BLaER1 (cell line): ENCODE measurements around the gene EPB41L3.
"Not testable (repeated sequence)": the region's sequence is repeated elsewhere in the genome, so short reads cannot be mapped to it uniquely, and the experiment has no call there.

Experiments used
- H3K27ac ChIP-seq: shearing (Covaris generic); formaldehyde crosslinking; 2 replicates; pipeline ENCODE4 v1.8.1; 2022
- H3K27me3 ChIP-seq: shearing (Covaris generic); formaldehyde crosslinking; 2 replicates; pipeline ENCODE4 v1.8.1; 2022
- H3K36me3 ChIP-seq: shearing (Covaris generic); formaldehyde crosslinking; 2 replicates; pipeline ENCODE4 v1.8.1; 2022
- H3K4me1 ChIP-seq: shearing (Covaris generic); formaldehyde crosslinking; 2 replicates; pipeline ENCODE4 v1.8.1; 2022
- H3K4me2 ChIP-seq: shearing (Covaris generic); formaldehyde crosslinking; 2 replicates; pipeline ENCODE4 v1.8.1; 2022
- H3K4me3 ChIP-seq: shearing (Covaris generic); formaldehyde crosslinking; 2 replicates; pipeline ENCODE4 v1.8.1; 2022
- H3K9ac ChIP-seq: shearing (Covaris generic); formaldehyde crosslinking; 2 replicates; pipeline ENCODE4 v1.8.1; 2022
- H3K9me3 ChIP-seq: shearing (Covaris generic); formaldehyde crosslinking; 2 replicates; pipeline ENCODE4 v1.8.1; 2022
- H4K20me1 ChIP-seq: shearing (Covaris generic); formaldehyde crosslinking; 2 replicates; pipeline ENCODE4 v1.8.1; 2022
- Cebpa-rat ChIP-seq: shearing (Covaris generic); IDR thresholded peaks from 2 replicates; pipeline ENCODE4 v1.8.1; 2022

The EPB41L3 gene

DNA sequence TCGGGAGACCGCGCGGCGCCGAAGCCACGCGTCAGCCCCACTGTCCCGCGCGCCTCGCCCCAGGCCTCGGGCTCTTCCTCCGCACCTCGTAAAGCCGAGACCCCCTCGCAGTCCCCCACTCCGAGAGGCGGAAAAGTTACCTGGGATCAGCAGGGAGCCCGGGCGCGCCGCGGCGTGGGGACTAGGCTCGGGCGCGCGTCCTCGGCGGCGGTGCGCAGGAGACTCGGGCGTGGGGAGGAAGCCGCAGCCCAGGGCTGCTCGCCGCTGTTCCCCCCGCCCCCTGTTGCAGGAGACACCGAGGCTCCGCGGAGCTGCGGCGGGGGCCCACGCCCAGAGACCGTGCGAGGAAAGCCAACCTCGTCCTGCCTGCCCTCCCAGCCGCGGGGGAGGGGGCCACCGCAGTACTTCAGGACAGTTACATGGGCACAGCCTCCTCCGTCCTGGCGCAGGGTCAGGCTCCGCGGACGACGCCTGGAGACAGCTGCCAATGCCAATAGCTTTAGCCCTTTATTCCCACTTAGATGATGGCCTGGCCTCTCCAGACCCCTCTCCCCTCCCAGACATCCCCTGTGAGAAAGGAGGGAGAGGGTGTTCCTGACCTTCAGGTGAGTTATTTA, at the start of gene EPB41L3:
Gene EPB41L3, minus strand, starts transcription at position 225 of the 617 bp plus-strand sequence. CDS start 54,814 bp downstream, outside the sequence.
- TF ChIP-seq Cebpa-rat: no peak
- H3K4me1 ChIP-seq: no peaks in the 10 kb centered on the region
- H3K27ac ChIP-seq: no peak within 1 kb of the TSS
- peaks cover 17% of the 10 kb centered on the region for H3K9me3 ChIP-seq
- no peaks in the 10 kb centered on the region for H3K27me3 ChIP-seq
- H3K9ac ChIP-seq: no peak within 1 kb of the TSS
- no peaks in the 10 kb centered on the region for H4K20me1 ChIP-seq
- no peak within 1 kb of the TSS for H3K4me3 ChIP-seq
- no peaks in the 10 kb centered on the region for H3K36me3 ChIP-seq
- H3K4me2 ChIP-seq: no peak within 1 kb of the TSS

DNA sequence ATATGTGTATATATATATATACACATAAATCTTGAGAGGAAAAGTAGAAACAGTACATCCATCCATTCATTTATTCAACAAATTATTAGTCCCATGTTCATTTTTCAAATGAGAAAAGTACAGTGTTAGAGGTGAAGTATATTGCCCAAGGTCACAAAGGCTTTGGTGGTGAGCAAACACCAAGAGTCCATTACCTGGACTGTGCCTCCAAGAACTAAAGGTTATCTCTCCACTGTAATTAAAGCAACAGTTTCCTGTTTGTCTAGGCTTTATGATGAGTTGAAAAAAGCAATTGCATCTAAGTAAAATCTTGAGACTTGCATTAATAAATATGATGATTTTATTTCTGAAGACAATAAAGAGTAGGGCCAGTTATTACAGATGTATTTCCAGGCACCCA, 44.7 kb upstream of the EPB41L3 start:
- Histone ChIP-seq H3K4me3 (no peak overlapping the region), H3K27ac (no peak overlapping the region), H3K27me3 (no peaks in the 10 kb centered on the region), H4K20me1 (no peaks in the 10 kb centered on the region), H3K36me3 (no peaks in the 10 kb centered on the region), H3K4me2 (no peak overlapping the region), H3K9ac (no peak overlapping the region), H3K9me3 (peaks cover 15% of the 10 kb centered on the region; the same call in 1 of the 2 replicates), H3K4me1 (no peaks in the 10 kb centered on the region)
- no peak for TF ChIP-seq Cebpa-rat

DNA sequence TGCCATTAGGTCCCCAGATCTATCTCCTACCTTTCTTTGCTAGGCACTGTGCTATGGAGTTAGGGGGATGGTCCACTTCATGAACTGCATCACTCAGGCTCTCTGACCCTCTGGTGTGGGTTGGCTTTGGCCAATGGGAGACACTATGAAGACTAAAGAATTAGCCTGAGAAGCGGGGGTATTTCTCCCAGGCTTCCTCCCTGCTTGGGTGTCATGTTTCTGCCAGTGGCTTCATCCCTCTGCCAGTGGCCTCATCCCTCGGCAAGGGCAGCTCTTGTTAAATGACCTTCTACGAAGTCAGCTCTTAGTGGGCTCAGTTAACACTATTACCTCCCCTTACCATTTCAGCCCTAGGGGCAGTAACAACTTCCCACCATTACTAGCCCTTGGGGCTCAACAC, 41.9 kb upstream of the EPB41L3 start:
- no peak for TF ChIP-seq Cebpa-rat
- Histone ChIP-seq H3K4me1 (no peaks in the 10 kb centered on the region), H3K4me3 (no peak overlapping the region), H3K9ac (no peak overlapping the region), H3K36me3 (no peaks in the 10 kb centered on the region), H4K20me1 (no peaks in the 10 kb centered on the region), H3K9me3 (no peaks in the 10 kb centered on the region), H3K27me3 (no peaks in the 10 kb centered on the region), H3K4me2 (no peak overlapping the region), H3K27ac (no peak overlapping the region)

DNA sequence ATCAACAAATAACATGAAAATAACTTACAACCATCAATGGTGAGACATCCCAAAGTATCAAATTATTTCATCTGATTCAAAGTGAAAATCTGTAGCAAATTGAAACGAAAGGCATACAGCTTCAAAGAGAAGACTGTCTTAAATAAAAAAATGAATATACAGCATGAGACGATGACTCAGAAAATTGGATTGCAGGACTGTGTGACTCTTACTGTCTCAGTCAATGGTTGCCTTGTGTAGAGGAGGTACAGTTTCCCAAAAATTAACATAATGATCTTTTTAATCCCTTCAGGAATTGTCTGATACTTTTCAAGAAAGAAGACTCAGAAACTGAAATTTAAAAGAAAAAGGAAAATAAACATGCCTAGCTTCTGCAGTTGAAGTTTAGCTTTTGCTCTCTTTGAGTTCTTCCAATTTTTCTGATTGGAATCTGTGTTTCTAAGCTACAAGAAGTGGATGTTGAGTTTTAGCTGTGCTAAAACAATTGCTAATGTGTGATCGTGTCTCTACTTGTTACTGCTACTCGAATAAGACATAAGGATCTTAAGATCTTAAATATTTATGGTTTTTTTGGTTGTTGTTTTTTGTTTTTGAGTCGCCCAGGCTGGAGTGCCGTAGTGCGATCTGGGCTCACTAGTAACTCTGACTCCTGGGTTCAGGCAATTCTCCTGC, 41.1 kb upstream of the EPB41L3 start:
- Histone ChIP-seq H3K36me3 (no peaks in the 10 kb centered on the region), H4K20me1 (no peaks in the 10 kb centered on the region), H3K9me3 (no peaks in the 10 kb centered on the region), H3K9ac (no peak overlapping the region), H3K4me1 (no peaks in the 10 kb centered on the region), H3K27me3 (no peaks in the 10 kb centered on the region), H3K4me3 (no peak overlapping the region), H3K4me2 (no peak overlapping the region), H3K27ac (no peak overlapping the region)
- TF ChIP-seq Cebpa-rat: no peak

DNA sequence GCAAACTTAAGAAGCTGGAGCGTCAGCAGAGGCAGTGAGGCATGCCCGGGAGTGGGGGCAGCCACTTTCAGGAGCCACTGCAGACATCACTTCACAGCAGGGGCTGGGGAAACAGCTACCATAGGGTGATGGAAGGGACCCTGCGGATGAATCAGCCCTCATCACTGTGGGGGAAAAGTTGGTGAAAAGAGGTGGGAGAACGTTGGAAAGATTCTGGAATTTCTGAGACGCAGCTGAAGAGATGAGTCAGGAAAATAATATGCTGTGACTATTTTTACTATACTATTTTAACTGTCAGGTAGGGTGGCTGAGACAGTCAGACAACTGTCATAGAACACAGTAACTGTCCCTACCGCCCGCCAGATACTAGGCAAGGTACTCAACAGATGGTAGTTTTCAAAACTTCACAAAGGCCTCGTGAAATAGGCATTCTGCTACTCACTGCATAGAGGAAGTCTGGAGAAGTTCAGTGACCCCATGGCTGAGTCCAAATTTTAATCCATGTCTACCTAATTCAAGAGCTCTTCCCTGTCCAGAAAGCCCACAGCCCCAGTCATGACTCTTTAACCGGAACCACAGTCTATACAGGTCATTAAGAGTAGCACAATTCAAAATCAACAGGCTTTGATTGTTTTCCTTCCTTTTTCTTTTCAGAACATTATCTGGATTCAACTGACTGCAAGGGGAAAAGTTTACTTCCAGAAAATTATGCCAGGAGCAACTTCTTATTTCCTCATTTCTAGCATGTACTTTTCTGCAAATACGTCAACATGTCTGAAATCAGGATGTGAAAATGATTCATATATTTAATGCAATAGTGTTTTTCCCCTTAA, 39.3 kb upstream of the EPB41L3 start:
- Histone ChIP-seq H3K4me3 (no peak overlapping the region), H3K9ac (no peak overlapping the region), H3K27ac (no peak overlapping the region), H3K27me3 (no peaks in the 10 kb centered on the region), H4K20me1 (no peaks in the 10 kb centered on the region), H3K4me1 (no peaks in the 10 kb centered on the region), H3K36me3 (no peaks in the 10 kb centered on the region), H3K4me2 (no peak overlapping the region), H3K9me3 (no peaks in the 10 kb centered on the region)
- TF ChIP-seq Cebpa-rat: no peak

DNA sequence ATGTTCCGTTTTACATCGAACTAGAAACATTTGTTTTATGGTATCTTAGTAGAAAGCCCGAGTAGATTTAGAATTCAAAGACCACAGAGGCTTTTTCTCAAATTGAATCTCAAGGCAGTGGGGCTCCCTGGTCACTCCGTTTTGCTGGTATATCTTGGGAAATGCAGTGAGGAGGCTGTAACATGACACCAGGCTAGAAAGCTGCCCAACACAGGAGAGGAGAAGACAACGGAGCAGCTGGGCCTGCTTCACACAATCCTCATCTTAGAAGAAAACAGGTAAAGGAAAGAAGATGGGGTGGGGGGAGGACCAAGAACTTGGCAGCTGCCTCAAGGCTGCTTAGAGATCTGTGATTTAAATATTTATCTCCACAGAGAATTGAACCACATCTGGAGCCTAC, 38.3 kb upstream of the EPB41L3 start:
- Histone ChIP-seq H4K20me1 (no peaks in the 10 kb centered on the region), H3K4me1 (no peaks in the 10 kb centered on the region), H3K4me3 (no peak overlapping the region), H3K9ac (no peak overlapping the region), H3K4me2 (no peak overlapping the region), H3K27me3 (no peaks in the 10 kb centered on the region), H3K9me3 (no peaks in the 10 kb centered on the region), H3K36me3 (no peaks in the 10 kb centered on the region), H3K27ac (no peak overlapping the region)
- no peak for TF ChIP-seq Cebpa-rat

DNA sequence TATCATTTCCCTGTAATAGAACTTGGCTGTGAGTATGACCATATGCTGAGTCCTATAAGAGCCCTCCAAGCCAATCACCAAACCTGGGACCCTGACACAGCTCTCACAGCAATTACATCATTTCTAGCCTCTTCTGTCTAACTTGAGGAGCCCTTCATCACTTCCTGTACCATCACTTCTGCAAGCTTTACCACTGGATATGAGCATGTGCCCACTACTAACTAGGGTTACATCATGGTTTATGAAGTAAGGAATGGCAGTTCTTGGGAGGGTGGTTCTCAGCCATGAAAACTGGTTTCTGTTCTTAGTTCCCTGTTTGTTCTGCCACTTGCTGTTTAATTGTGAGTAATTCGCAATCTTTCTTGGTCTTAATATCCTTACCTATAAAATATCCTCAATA, 31.0 kb upstream of the EPB41L3 start:
- Histone ChIP-seq H3K9ac (no peak overlapping the region), H3K4me3 (no peak overlapping the region), H3K4me2 (no peak overlapping the region), H3K27ac (no peak overlapping the region), H3K4me1 (no peaks in the 10 kb centered on the region), H3K27me3 (no peaks in the 10 kb centered on the region), H3K36me3 (no peaks in the 10 kb centered on the region), H4K20me1 (no peaks in the 10 kb centered on the region), H3K9me3 (no peaks in the 10 kb centered on the region)
- no peak for TF ChIP-seq Cebpa-rat

DNA sequence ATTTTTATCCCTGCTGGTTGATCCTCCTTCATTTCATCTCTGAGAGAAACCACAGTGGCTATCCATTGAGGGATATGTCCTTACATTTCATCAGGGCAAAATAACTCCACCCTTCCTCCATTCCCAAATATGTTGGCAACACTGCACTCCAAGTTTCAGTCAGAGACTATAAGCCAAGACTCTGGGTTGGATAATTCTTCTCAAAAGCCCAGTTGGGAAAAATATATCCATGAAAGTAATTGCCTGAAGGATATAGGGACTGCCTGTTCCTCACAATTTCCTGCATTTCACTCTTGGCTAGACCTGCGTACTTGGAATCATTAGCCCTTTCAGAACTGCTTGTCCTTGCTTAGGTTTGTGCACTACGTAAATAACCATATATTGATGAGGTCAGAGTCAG, 27.9 kb upstream of the EPB41L3 start:
- Histone ChIP-seq H3K9me3 (no peaks in the 10 kb centered on the region), H3K27ac (no peak overlapping the region), H3K9ac (no peak overlapping the region), H4K20me1 (no peaks in the 10 kb centered on the region), H3K4me2 (no peak overlapping the region), H3K36me3 (no peaks in the 10 kb centered on the region), H3K4me1 (no peaks in the 10 kb centered on the region), H3K27me3 (no peaks in the 10 kb centered on the region), H3K4me3 (no peak overlapping the region)
- TF ChIP-seq Cebpa-rat: no peak

DNA sequence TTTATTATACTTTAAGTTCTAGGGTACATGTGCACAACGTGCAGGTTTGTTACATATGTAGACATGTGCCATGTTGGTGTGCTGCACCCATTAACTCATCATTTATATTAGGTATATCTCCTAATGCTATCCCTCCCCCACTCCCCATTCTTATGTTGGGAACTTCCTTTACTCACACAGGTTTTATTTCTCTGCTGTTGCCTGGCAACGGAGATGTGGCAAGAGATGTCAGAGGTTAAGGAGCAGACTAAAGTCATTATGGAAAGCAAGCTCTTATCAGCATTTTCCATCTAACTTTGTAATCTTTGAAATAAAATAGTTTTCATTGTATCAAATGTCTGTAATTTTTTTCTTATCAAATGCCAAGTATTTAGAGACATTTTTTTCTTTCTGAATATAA, 26.8 kb upstream of the EPB41L3 start:
- not testable (repeated sequence) for H3K36me3 ChIP-seq, H3K4me1 ChIP-seq, H3K4me3 ChIP-seq, H3K9me3 ChIP-seq, H4K20me1 ChIP-seq, H3K27me3 ChIP-seq, H3K4me2 ChIP-seq, H3K9ac ChIP-seq, H3K27ac ChIP-seq

DNA sequence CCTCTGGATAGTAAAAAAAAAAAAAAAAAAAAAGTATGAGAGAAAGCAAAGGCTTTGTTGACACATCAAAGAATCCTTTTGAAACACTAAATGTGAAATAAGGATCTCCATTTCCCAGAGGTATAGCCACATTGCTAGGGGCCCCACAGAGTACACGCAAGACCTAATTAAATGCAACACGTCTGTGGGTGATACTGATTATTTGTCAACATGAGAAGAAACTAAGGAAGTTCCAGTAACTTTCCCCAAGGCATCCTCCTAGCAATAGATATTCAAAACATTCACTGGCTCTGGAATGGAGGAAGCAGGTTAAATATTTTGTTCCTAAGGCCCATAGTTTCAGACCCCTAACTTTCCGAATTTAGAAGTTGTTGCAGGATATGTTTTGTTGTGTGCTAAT, 24.6 kb upstream of the EPB41L3 start:
- Histone ChIP-seq H4K20me1 (no peaks in the 10 kb centered on the region), H3K27ac (no peak overlapping the region), H3K4me2 (no peak overlapping the region), H3K36me3 (no peaks in the 10 kb centered on the region), H3K4me3 (no peak overlapping the region), H3K4me1 (no peaks in the 10 kb centered on the region), H3K27me3 (no peaks in the 10 kb centered on the region), H3K9me3 (no peaks in the 10 kb centered on the region), H3K9ac (no peak overlapping the region)
- no peak for TF ChIP-seq Cebpa-rat
